Measurements from ENCODE around the gene RELN.
"Not testable (repeated sequence)": the region's sequence is repeated elsewhere in the genome, so short reads cannot be mapped to it uniquely, and the experiment has no call there.

Gene RELN

GRCh38 chr7:103541026-103541425 lies 448.4 kb downstream of the RELN start:
- no peak for DNase-seq

DNA sequence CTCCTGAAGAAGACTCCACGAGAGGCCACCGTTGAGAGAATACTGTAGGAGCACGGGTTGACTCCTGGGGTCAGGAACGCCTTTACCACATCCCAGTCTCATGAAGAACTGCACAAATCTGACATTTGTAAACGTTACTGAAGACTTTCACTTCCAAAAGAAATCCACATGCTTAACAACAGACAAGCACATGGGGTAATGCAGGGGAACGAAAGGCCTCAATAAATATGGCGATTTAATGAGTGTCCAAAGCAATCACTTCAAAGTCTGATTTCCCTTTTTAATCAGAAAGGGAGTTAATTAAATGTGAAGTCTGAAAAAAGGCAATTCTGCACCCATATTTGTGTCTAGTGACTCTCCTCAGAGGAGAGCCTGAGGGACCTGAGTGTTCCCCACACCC lies 449.1 kb downstream of the RELN start:
- DNase-seq, result no peak

- DNase-seq, result no peak
Observed at GRCh38 chr7:103539875-103540274, 449.6 kb downstream of the RELN start.

GRCh38 chr7:103538964-103539709 lies 450.3 kb downstream of the RELN start:
- no peak for DNase-seq

- DNase-seq, result no peak
Observed at GRCh38 chr7:103533761-103534160, 455.7 kb downstream of the RELN start.

GRCh38 chr7:103532955-103533354 lies 456.5 kb downstream of the RELN start:
- DNase-seq, result no peak

DNA sequence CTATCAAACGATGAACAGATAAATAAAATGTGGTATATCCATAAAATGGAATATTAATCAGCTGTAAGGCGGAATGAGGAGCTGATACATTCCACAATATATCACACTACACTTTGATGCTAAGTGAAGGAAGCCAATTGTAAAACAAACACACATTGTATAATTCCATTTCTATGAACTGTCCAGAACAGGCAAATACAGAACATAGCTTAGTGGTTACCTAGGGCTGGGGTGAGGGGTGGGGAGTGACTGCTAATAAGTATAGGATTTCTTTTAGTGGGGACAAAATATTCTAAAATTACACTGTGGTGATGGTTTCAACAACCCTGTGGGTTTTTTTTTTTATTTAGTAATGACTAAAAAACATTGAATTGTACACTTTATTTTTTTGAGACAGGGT lies 461.3 kb downstream of the RELN start:
- DNase-seq, result no peak

- DNase-seq, result no peak
Observed at GRCh38 chr7:103525937-103526336, 463.5 kb downstream of the RELN start.

DNA sequence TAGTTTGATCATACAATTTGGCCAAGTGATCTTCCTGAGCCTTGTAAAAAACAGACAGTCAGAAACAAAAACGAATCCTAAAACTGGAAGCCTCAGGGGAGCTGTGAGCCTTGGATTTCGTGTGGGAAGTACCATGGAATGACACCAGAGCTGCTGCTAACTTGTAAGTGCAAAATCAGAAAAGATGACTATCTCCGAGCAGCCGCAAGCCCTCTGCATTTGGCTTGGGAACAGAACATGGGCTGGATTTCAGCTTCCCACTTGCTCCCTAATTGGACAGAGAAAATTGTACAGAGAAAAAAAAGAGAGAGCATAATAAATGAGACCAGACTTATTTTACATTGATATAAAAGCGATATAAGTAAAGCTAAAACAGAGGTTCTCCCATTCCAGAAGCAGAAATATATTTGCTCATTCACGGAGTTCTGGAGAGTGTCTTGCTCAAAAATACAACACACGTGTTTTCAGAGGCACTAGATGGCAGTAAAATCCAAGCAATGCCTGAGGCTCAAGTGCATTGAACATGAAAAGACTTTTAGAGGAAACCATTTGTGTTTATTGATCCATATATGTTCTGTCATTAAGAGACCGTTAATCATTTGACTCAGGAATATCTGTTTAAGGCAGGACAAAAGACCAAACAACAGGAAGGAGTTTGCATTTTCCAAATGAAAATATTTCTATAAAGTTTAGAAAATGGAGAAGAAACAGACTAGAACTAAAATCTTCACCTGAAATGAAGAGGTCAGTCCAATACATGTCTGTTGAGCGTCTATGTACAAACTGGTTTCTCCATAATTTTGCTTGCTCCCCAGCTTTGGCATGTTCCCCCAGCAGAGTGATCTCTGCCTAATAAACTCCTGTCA lies 465.2 kb downstream of the RELN start:
- DNase-seq, result no peak

DNA sequence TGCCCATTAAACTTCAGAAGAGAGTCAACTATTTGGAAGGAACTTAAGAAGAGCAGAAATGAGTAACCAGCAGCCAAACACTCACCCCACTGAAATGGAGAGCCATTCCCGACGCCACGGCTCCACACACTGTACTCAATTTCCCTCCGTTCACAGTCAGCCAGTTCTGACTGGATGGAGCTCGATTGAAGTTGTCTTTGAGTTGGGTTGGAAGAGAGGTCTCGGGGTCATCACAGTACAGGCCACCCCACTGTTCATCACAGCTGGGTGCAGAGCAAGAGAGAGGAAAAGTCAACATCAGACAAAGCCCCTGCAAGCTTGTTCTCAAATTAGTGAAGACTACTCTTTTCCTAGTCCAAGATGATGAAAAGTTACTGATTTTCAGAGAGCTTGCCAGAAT lies 467.5 kb downstream of the RELN start:
- DNase-seq, result no peak

GRCh38 chr7:103504505-103505135 lies 484.8 kb downstream of the RELN start:
- no peak for DNase-seq

DNA sequence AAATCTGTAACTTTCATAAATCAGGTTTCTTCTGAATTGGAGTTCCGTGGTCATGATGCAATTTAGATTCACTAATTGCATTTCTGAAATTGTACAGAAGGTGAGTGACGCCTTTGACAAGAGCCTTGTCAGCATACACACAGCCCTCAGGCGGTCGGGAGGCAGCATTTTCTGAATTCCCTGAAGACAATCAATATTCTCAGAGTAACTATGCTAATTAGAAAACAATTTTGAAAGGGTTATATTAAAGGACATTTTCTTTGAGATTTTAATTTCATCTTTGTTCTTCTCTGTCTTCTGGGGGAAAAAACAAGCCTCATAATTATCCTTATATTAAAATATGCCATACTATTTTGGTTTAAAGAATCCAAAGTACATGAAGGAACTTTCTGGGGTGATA lies 488.3 kb downstream of the RELN start:
- no peak for DNase-seq

- no peak for DNase-seq
Observed at GRCh38 chr7:103499976-103500375, 489.5 kb downstream of the RELN start.

DNA sequence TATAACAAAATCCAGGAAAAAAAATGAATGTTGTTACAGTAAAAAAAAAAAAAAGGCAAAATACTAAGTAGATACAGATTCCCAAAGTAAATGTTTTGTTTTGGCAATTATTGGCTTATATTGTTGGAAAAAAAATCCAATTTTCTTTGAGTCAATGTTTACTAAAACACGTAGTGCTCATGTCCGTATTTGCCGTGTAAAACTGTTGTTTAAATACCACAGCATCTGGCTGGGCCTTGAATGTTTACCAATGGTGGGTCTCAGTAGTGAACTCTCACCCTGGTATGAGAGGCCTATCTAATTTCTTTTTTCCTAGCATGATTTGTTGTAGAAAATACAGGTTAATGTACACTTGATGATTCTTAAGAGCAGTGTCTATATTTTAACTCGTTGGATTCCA lies 502.0 kb downstream of the RELN start:
- DNase-seq, result no peak

DNA sequence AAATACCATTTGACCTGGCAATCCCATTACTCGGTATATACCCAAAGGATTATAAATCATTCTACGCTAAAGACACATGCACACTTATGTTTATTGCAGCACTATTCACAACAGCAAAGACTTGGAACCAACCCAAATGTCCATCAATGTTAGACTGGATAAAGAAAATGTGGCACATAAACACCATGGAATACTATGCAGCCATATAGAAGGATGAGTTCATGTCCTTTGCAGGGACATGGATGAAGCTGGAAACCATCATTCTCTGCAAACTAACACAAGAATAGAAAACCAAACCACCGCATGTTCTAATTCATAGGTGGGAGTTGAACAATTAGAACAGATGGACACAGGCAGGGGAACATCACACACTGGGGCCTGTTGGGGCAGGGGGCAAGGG lies 502.6 kb downstream of the RELN start:
- DNase-seq, result not testable (repeated sequence)

DNA sequence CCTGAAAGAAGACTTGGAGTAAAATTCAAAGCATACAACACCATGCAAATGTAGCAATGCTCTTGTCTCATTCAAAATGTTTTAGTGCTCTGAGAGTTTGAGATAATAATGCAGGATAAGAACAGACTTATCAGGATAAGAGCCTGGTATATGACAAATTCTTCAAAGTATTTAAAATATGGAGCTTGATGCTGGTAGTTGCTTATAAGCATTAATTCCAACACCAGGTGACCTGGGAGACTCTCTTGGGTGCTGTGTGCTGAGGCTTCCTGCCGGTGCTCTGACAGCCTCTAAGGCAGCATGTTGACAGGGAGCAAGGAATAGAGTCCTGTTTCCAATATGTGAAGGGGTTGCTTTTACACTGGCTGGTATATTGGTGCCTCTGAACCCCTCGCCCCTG lies 508.7 kb downstream of the RELN start:
- no peak for DNase-seq

DNA sequence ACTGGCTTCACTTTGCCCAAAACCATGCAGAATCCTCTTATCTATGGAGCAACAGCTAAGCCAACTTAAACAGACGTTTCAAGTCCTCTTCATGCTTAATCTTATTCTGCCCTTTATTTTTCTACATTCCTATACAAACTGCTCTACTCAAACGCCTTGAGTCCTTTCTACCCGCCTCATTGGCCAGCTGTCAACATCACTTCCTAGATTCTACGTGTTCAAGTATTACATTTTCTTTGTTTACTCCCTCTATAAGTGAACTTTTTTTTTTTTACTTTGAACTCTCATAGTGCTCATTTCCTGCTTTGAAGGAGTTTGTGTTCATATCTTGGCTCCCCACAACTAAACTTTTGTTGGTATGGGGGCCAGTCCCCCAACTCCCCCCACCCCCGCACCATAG lies 514.5 kb downstream of the RELN start:
- DNase-seq, result no peak

DNA sequence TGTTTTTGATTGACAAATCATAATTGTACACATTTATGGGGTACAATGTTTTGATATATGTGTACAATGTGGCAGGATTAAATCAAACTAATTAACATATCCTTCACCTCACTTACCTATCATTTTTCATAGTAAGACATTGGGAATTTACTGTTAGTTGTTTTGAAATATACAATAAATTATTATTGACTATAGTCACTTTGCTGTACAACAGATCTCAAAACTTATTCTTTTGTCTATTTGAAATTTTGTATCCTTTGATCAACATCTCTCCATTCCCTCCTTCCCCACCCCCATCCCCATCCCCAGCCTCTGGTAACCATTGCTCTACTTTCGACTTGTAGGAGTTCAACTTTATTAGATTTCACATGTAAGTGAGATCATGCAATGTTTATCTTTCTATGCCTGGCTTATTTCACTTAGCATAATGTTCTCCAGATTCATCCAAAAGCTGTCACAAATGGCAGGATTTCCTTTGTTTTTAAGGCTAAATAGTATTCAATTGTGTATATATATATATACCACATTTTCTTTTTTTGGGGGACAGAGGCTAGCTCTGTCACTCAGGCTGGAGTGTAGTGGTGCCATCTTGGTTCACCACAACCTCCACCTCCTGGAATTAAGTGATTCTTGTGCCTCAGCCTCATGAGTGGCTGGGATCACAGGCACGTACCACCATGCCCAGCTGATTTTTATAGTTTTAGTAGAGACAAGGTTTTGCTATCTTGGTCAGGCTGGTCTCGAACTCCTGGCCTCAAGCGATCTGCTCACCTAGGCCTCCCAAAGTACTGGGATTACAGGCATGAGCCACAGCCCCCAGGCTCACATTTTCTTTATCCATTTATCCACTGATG lies 520.1 kb downstream of the RELN start:
- no peak for DNase-seq

GRCh38 chr7:103466814-103467213 lies 522.6 kb downstream of the RELN start:
- DNase-seq, result no peak

DNA sequence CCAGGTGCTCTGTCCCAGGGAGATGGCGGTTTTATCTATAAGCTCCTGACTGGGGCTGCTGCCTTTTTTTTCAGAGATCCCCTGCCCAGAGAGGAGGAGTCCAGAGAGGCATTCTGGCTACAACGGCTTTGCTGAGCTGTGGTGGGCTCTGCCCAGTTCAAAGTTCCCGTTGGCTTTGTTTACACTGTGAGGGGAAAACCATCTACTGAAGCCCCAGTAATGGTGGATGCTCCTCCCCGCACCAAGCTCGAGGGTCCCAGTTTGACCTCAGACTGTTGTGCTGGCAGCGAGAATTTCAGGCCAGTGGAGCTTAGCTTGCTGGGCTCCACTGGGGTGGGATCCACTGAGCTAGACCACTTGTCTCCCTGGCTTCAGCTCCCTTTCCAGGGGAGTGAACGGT lies 527.1 kb downstream of the RELN start:
- DNase-seq, result no peak

DNA sequence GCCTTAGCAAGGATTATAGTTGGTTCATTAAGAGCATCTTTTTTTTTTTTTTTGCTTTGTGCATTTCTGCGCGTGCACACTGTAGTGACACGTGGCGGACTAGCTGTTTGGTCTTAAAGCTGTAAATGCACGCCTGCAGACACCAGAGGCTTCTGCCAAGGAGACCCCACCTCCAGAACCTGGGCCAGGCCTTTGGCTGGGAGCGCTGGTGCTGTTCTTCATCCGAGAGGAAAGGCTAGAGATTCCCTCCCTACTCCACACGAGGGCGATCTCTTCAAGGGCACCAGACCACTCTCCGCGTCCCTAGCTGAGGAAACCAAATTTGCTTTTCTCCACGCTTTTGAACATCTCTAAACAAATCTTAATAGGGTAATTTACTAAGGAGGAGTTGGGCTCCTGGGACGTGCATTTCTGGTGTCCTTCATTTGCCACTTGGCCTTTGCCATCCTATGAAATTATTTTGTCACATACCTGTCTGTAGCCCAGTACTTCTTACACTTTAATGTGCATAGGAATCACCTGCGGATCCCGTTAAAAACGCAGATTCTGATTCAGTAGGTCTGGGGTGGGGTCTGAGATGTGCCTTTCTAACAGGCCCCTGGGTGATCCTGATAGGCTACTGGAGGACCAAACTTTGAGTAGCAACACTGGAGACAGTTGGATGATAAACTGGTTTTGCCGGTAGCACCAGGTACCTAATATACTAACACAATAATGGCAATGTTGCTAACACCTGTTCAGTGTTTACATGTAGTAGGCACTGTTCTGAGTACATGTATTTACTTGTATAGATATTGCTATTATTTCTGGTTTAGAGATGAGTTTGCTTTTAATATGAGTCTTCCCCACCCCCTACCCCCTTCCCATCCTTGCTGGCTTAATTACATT lies 542.1 kb downstream of the RELN start:
- peak; percentile 12 for DNase-seq

- DNase-seq, result no peak
Observed at GRCh38 chr7:103446049-103446520, 543.4 kb downstream of the RELN start, which contains the start of gene SLC26A5. Gene SLC26A5 (minus strand): TSS chr7:103446207. CDS start chr7:103421514, 24,693 bp downstream.

Measured in NCI-H226 (cell line).